GM23338 (cell line): ENCODE measurements around the gene KBTBD8. TPM values are rescaled to one million over a fixed set of nuclear protein-coding genes. Genes with fewer than 3 reads are reported as not detected.

ENCODE experiments used
- ATAC-seq: fragments of 200-7000 bp; cut with Tn5 transposase; 3 replicates; pipeline ENCODE4 v1.9.1; 2020
- DNase-seq: peaks from one replicate; pipeline ENCODE4 v3.0.0-alpha.2; 2015; ENCODE audit warnings: low spot score
- H2AFZ ChIP-seq: fragments of 200-600 bp; sonication (generic); 2 replicates; pipeline ENCODE4 v1.8.0; 2016; ENCODE audit warnings: antibody characterized with exemption, mild to moderate bottlenecking, moderate library complexity
- H3F3A ChIP-seq: fragments of 200-600 bp; sonication (generic); replicated peaks from 2 replicates; pipeline ENCODE4 v1.8.0; 2017; ENCODE audit warnings: antibody characterized with exemption, mixed run types, low read depth
- H3K27ac ChIP-seq: fragments of 200-600 bp; sonication (generic); 2 replicates; pipeline ENCODE4 v1.6.1; 2016; ENCODE audit warnings: low read depth
- H3K27me3 ChIP-seq: fragments of 200-600 bp; sonication (generic); 2 replicates; pipeline ENCODE4 v1.8.0; 2016; ENCODE audit warnings: mild to moderate bottlenecking, mixed run types, moderate library complexity; ENCODE audit not compliant: insufficient read depth
- H3K36me3 ChIP-seq: fragments of 200-600 bp; sonication (generic); 2 replicates; pipeline ENCODE4 v1.8.0; 2016; ENCODE audit warnings: mild to moderate bottlenecking; ENCODE audit not compliant: insufficient read depth
- H3K4me1 ChIP-seq: fragments of 200-600 bp; sonication (generic); 2 replicates; pipeline ENCODE4 v1.8.0; 2016; ENCODE audit warnings: mild to moderate bottlenecking, moderate library complexity; ENCODE audit not compliant: insufficient read depth
- H3K4me2 ChIP-seq: fragments of 200-600 bp; sonication (generic); 2 replicates; pipeline ENCODE4 v1.7.1; 2017; ENCODE audit warnings: mixed run types
- H3K4me3 ChIP-seq: fragments of 200-600 bp; sonication (generic); 2 replicates; pipeline ENCODE4 v1.6.1; 2016; ENCODE audit warnings: mixed run types
- H3K79me2 ChIP-seq: fragments of 200-600 bp; sonication (generic); replicated peaks from 2 replicates; pipeline ENCODE4 v1.8.0; 2017; ENCODE audit warnings: mild to moderate bottlenecking; ENCODE audit not compliant: insufficient read depth
- H3K9me2 ChIP-seq: fragments of 200-600 bp; sonication (generic); 2 replicates; pipeline ENCODE4 v1.8.0; 2017; ENCODE audit not compliant: insufficient read depth
- H4K20me1 ChIP-seq: fragments of 200-600 bp; sonication (generic); replicated peaks from 2 replicates; pipeline ENCODE4 v1.8.0; 2017; ENCODE audit warnings: mild to moderate bottlenecking; ENCODE audit not compliant: insufficient read depth
- H3K27ac Mint-ChIP-seq: 2 replicates; pipeline ENCODE4 v1.8.0; 2020; ENCODE audit warnings: inconsistent platforms, mild to moderate bottlenecking, moderate library complexity, mixed read lengths
- H3K27me3 Mint-ChIP-seq: 3 replicates; pipeline ENCODE4 v1.8.0; 2022; ENCODE audit warnings: low read depth, mild to moderate bottlenecking, moderate library complexity, mixed read lengths, inconsistent platforms; ENCODE audit not compliant: insufficient read depth, poor library complexity
- H3K36me3 Mint-ChIP-seq: 3 replicates; pipeline ENCODE4 v1.8.0; 2021; ENCODE audit warnings: low read depth, mild to moderate bottlenecking, inconsistent platforms, moderate library complexity, mixed read lengths
- H3K4me1 Mint-ChIP-seq: 3 replicates; pipeline ENCODE4 v1.8.0; 2020; ENCODE audit warnings: mild to moderate bottlenecking, inconsistent platforms, mixed read lengths
- H3K4me3 Mint-ChIP-seq: 3 replicates; pipeline ENCODE4 v1.8.0; 2021; ENCODE audit warnings: moderate library complexity, mild to moderate bottlenecking, inconsistent platforms, mixed read lengths
- H3K9me3 Mint-ChIP-seq: 3 replicates; pipeline ENCODE4 v1.8.0; 2020; ENCODE audit warnings: moderate library complexity, mild to moderate bottlenecking, inconsistent platforms, mixed read lengths
- CREB1 ChIP-seq: fragments of 250-450 bp; sonication (Bioruptor Pico); IDR thresholded peaks from 2 replicates; pipeline ENCODE4 v1.5.0; 2020; ENCODE audit warnings: low read depth, mild to moderate bottlenecking, moderate library complexity
- EZH2 ChIP-seq: fragments of 200-600 bp; sonication (generic); IDR thresholded peaks from one replicate; pipeline ENCODE4 v1.8.0; 2017; ENCODE audit warnings: antibody characterized with exemption, mild to moderate bottlenecking, low read depth; ENCODE audit not compliant: unreplicated experiment
- EZH2phosphoT487 ChIP-seq: fragments of 200-600 bp; sonication (generic); IDR thresholded peaks from one replicate; pipeline ENCODE4 v1.8.1; 2018; ENCODE audit warnings: antibody characterized with exemption; ENCODE audit not compliant: unreplicated experiment
- JUNB ChIP-seq: IDR thresholded peaks from one replicate; pipeline ENCODE4 v1.6.1; 2016; ENCODE audit warnings: antibody characterized with exemption; ENCODE audit not compliant: unreplicated experiment
- NANOG ChIP-seq: IDR thresholded peaks from 2 replicates; pipeline ENCODE4 v1.6.1; 2016; ENCODE audit warnings: antibody characterized with exemption, borderline replicate concordance
- POLR2AphosphoS5 ChIP-seq: IDR thresholded peaks from 2 replicates; pipeline ENCODE4 v1.6.1; 2016; ENCODE audit warnings: antibody characterized with exemption, low read depth
- STAT1 ChIP-seq: IDR thresholded peaks from one replicate; pipeline ENCODE4 v1.6.1; 2016; ENCODE audit warnings: antibody characterized with exemption; ENCODE audit not compliant: unreplicated experiment
- ZNF114 ChIP-seq: fragments of 250-450 bp; sonication (Bioruptor Pico); IDR thresholded peaks from 2 replicates; pipeline ENCODE4 v1.5.0; 2020; ENCODE audit warnings: mild to moderate bottlenecking, moderate library complexity
- ZNF331 ChIP-seq: fragments of 250-450 bp; sonication (Bioruptor Pico); IDR thresholded peaks from 2 replicates; pipeline ENCODE4 v1.5.0; 2020; ENCODE audit warnings: low read depth, mild to moderate bottlenecking, moderate library complexity
- polyA plus RNA-seq: library from polyadenylated mRNA; unstranded; fragments of >200 nt; fragmentation: Nextera tagmentation; extraction: Ambion mirVana; gene quantifications from 2 replicates; pipeline ENCODE4 v1.2.1, GENCODE V29; 2016
- total RNA-seq: library from RNA; depleted of rRNA; stranded (reverse); fragments of >200 nt; shearing (Covaris generic); gene quantifications from 2 replicates; pipeline ENCODE4 v1.2.3, GENCODE V29; 2014
- TF ChIP-seq, protein P1 (sequence below): IDR thresholded peaks from 2 replicates; pipeline ENCODE4 v1.6.1; 2016; ENCODE audit warnings: antibody characterized with exemption
- TF ChIP-seq, protein P2 (sequence below), 2 experiments: fragments of 200-600 bp in 1 of 2; sonication (generic) in 1 of 2; conservative IDR thresholded peaks; 2 replicates each; pipeline versions ENCODE4 v1.5.1 to v1.6.1; 2016 to 2017; ENCODE audit warnings: antibody characterized with exemption in 2 of 2, low read depth in 2 of 2, mild to moderate bottlenecking in 2 of 2, moderate library complexity in 1 of 2
- TF ChIP-seq, protein P3 (sequence below): fragments of 250-450 bp; sonication (Bioruptor Pico); IDR thresholded peaks from 2 replicates; pipeline ENCODE4 v1.5.0; 2020; ENCODE audit warnings: mild to moderate bottlenecking, moderate library complexity

KBTBD8 gene
- total and polyA plus RNA-seq, 2 experiments from 2014 or later: 3.5 to 19.9 TPM

DNA sequence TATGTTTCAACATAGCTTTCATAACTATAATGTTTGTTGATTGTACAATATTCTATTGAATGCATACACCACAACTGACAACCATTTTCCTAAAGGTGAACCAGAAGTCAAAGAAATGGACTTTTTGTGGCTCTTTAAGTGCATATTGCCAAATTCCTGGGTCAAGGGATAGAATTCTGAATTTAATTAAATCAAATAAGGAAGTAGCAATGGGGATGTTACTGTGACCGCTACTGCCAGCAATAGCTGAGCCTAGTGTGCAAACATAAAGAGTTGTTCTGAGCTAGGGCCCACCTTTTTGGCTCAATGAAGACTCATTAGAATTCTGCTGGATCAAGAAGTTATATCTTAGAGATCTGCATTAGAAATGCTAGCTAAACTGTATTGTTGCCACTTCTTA is 17.3 kb upstream of the KBTBD8 start:
- H3F3A ChIP-seq: no peaks in the 10 kb centered on the region
- peak overlapping the region; percentile 57; the same call in 1 of the 2 replicates for H2AFZ ChIP-seq
- peaks cover 15% of the 10 kb centered on the region for H3K4me1 ChIP-seq
- H3K27me3 ChIP-seq: no peaks in the 10 kb centered on the region
- H3K36me3 ChIP-seq: no peaks in the 10 kb centered on the region
- ATAC-seq (no peak), DNase-seq (no peak)
- H3K27ac Mint-ChIP-seq: no peak overlapping the region
- H3K9me3 Mint-ChIP-seq: no peaks in the 10 kb centered on the region
- H3K4me1 Mint-ChIP-seq: peaks cover 25% of the 10 kb centered on the region
- H3K4me3 Mint-ChIP-seq: no peak overlapping the region
- H3K27me3 Mint-ChIP-seq: peaks cover 5% of the 10 kb centered on the region
- H3K4me2 ChIP-seq: no peak overlapping the region
- TF ChIP-seq CREB1 (CRISPR knock-in tag) (no peak), ZNF114 (CRISPR knock-in tag) (no peak), ZNF331 (CRISPR knock-in tag) (no peak), EZH2 (no peak), NANOG (no peak), EZH2phosphoT487 (no peak), JUNB (no peak), POLR2AphosphoS5 (no peak), STAT1 (no peak)
- TF ChIP-seq, protein P1, sequence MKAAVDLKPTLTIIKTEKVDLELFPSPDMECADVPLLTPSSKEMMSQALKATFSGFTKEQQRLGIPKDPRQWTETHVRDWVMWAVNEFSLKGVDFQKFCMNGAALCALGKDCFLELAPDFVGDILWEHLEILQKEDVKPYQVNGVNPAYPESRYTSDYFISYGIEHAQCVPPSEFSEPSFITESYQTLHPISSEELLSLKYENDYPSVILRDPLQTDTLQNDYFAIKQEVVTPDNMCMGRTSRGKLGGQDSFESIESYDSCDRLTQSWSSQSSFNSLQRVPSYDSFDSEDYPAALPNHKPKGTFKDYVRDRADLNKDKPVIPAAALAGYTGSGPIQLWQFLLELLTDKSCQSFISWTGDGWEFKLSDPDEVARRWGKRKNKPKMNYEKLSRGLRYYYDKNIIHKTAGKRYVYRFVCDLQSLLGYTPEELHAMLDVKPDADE: no peak
- TF ChIP-seq, protein P2, sequence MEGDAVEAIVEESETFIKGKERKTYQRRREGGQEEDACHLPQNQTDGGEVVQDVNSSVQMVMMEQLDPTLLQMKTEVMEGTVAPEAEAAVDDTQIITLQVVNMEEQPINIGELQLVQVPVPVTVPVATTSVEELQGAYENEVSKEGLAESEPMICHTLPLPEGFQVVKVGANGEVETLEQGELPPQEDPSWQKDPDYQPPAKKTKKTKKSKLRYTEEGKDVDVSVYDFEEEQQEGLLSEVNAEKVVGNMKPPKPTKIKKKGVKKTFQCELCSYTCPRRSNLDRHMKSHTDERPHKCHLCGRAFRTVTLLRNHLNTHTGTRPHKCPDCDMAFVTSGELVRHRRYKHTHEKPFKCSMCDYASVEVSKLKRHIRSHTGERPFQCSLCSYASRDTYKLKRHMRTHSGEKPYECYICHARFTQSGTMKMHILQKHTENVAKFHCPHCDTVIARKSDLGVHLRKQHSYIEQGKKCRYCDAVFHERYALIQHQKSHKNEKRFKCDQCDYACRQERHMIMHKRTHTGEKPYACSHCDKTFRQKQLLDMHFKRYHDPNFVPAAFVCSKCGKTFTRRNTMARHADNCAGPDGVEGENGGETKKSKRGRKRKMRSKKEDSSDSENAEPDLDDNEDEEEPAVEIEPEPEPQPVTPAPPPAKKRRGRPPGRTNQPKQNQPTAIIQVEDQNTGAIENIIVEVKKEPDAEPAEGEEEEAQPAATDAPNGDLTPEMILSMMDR (conservative IDR thresholded peaks at IDR 0.05; ENCODE audit: low read depth in 2 of 2): no peak
- TF ChIP-seq, protein P3, sequence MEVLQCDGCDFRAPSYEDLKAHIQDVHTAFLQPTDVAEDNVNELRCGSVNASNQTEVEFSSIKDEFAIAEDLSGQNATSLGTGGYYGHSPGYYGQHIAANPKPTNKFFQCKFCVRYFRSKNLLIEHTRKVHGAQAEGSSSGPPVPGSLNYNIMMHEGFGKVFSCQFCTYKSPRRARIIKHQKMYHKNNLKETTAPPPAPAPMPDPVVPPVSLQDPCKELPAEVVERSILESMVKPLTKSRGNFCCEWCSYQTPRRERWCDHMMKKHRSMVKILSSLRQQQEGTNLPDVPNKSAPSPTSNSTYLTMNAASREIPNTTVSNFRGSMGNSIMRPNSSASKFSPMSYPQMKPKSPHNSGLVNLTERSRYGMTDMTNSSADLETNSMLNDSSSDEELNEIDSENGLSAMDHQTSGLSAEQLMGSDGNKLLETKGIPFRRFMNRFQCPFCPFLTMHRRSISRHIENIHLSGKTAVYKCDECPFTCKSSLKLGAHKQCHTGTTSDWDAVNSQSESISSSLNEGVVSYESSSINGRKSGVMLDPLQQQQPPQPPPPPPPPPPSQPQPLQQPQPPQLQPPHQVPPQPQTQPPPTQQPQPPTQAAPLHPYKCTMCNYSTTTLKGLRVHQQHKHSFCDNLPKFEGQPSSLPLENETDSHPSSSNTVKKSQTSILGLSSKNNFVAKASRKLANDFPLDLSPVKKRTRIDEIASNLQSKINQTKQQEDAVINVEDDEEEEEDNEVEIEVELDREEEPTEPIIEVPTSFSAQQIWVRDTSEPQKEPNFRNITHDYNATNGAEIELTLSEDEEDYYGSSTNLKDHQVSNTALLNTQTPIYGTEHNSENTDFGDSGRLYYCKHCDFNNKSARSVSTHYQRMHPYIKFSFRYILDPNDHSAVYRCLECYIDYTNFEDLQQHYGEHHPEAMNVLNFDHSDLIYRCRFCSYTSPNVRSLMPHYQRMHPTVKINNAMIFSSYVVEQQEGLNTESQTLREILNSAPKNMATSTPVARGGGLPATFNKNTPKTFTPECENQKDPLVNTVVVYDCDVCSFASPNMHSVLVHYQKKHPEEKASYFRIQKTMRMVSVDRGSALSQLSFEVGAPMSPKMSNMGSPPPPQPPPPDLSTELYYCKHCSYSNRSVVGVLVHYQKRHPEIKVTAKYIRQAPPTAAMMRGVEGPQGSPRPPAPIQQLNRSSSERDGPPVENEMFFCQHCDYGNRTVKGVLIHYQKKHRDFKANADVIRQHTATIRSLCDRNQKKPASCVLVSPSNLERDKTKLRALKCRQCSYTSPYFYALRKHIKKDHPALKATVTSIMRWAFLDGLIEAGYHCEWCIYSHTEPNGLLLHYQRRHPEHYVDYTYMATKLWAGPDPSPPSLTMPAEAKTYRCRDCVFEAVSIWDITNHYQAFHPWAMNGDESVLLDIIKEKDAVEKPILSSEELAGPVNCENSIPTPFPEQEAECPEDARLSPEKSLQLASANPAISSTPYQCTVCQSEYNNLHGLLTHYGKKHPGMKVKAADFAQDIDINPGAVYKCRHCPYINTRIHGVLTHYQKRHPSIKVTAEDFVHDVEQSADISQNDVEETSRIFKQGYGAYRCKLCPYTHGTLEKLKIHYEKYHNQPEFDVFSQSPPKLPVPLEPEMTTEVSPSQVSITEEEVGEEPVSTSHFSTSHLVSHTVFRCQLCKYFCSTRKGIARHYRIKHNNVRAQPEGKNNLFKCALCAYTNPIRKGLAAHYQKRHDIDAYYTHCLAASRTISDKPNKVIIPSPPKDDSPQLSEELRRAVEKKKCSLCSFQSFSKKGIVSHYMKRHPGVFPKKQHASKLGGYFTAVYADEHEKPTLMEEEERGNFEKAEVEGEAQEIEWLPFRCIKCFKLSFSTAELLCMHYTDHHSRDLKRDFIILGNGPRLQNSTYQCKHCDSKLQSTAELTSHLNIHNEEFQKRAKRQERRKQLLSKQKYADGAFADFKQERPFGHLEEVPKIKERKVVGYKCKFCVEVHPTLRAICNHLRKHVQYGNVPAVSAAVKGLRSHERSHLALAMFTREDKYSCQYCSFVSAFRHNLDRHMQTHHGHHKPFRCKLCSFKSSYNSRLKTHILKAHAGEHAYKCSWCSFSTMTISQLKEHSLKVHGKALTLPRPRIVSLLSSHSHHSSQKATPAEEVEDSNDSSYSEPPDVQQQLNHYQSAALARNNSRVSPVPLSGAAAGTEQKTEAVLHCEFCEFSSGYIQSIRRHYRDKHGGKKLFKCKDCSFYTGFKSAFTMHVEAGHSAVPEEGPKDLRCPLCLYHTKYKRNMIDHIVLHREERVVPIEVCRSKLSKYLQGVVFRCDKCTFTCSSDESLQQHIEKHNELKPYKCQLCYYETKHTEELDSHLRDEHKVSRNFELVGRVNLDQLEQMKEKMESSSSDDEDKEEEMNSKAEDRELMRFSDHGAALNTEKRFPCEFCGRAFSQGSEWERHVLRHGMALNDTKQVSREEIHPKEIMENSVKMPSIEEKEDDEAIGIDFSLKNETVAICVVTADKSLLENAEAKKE (CRISPR knock-in tag): no peak
- H3K79me2 ChIP-seq: no peaks in the 10 kb centered on the region
- H3K4me3 ChIP-seq: no peak overlapping the region
- peaks cover under 1% of the 10 kb centered on the region; the same call in 1 of the 2 replicates for H3K9me2 ChIP-seq
- H4K20me1 ChIP-seq: no peaks in the 10 kb centered on the region
- no peak overlapping the region for H3K27ac ChIP-seq
- H3K36me3 Mint-ChIP-seq: no peaks in the 10 kb centered on the region
